ENCODE measurements around the gene CLTB. TPM values are rescaled to one million over a fixed set of nuclear protein-coding genes. Genes with fewer than 3 reads are reported as not detected.
A peak's percentile ranks its signal among the peaks of the same experiment; 100 is the strongest.

Gene CLTB
- total RNA-seq, 1 experiment from 2014 or later = 34.5 TPM

GRCh38 chr5:176410486-176411180 lies 5.7 kb downstream of the CLTB start:
- peaks cover 7% of the 10 kb centered on the region in 2 experiments; a peak in 2 of 4 replicates for H3K4me1 Mint-ChIP-seq
- peaks cover under 1% of the 10 kb centered on the region for H3K23me2 ChIP-seq (ENCODE audit: insufficient read length, low read depth, low read length, poor library complexity, severe bottlenecking)
- TF ChIP-seq, protein P1, sequence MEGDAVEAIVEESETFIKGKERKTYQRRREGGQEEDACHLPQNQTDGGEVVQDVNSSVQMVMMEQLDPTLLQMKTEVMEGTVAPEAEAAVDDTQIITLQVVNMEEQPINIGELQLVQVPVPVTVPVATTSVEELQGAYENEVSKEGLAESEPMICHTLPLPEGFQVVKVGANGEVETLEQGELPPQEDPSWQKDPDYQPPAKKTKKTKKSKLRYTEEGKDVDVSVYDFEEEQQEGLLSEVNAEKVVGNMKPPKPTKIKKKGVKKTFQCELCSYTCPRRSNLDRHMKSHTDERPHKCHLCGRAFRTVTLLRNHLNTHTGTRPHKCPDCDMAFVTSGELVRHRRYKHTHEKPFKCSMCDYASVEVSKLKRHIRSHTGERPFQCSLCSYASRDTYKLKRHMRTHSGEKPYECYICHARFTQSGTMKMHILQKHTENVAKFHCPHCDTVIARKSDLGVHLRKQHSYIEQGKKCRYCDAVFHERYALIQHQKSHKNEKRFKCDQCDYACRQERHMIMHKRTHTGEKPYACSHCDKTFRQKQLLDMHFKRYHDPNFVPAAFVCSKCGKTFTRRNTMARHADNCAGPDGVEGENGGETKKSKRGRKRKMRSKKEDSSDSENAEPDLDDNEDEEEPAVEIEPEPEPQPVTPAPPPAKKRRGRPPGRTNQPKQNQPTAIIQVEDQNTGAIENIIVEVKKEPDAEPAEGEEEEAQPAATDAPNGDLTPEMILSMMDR (conservative IDR thresholded peaks at IDR 0.05) = peak; percentile 37
- no peaks in the 10 kb centered on the region for H3K9me3 ChIP-seq (ENCODE audit: control insufficient read depth, low read depth, low read length)
- no peak overlapping the region for H2AFZ ChIP-seq (ENCODE audit: low read length)
- H3K23ac ChIP-seq (ENCODE audit: insufficient read length, low read depth, low read length) = no peak overlapping the region
- H4K20me1 ChIP-seq (ENCODE audit: control insufficient read depth, insufficient read depth, insufficient read length) = no peaks in the 10 kb centered on the region
- peak overlapping the region in 1 of 3 experiments; percentile 23; a peak in 1 of 7 replicates for H3K27ac Mint-ChIP-seq
- no peaks in the 10 kb centered on the region for H3K27me3 ChIP-seq (ENCODE audit: insufficient read depth, low read length)
- no peaks in the 10 kb centered on the region for H3K79me2 ChIP-seq (ENCODE audit: insufficient read depth, low read length)
- no peak overlapping the region for H4K5ac ChIP-seq (ENCODE audit: insufficient read length, low read depth, low read length)
- no peak overlapping the region for H3K4me2 ChIP-seq (ENCODE audit: insufficient read depth, insufficient read length, low read length)
- no peak overlapping the region for H3K18ac ChIP-seq (ENCODE audit: insufficient read length, low read depth, low read length)
- H3K27ac ChIP-seq (ENCODE audit: insufficient read length, low read depth, low read length) = no peak overlapping the region
- H3K56ac ChIP-seq (ENCODE audit: insufficient read length, low read depth, low read length) = no peak overlapping the region
- no peaks in the 10 kb centered on the region for H3K9me3 Mint-ChIP-seq
- no peak overlapping the region for H2BK5ac ChIP-seq (ENCODE audit: insufficient read length, low read length)
- H2BK15ac ChIP-seq (ENCODE audit: low read depth, low read length) = no peak overlapping the region
- no peak overlapping the region for H3K4ac ChIP-seq (ENCODE audit: low read depth, low read length)
- no peak overlapping the region for H3T11ph ChIP-seq (ENCODE audit: low read length)
- no peaks in the 10 kb centered on the region for H3K4me1 ChIP-seq (ENCODE audit: insufficient read depth, low read length)
- H2BK120ac ChIP-seq (ENCODE audit: low read depth, low read length, poor library complexity, severe bottlenecking) = no peak overlapping the region
- H3K4me3 Mint-ChIP-seq = no peak overlapping the region
- no peak for DNase-seq
- H3K14ac ChIP-seq (ENCODE audit: insufficient read depth, low read length) = no peak overlapping the region
- no peaks in the 10 kb centered on the region for H3K79me1 ChIP-seq (ENCODE audit: insufficient read depth, low read depth, low read length, poor library complexity, severe bottlenecking)
- no peak overlapping the region for H4K8ac ChIP-seq (replicated peaks; ENCODE audit: insufficient read length, low read depth, low read length)
- H2BK12ac ChIP-seq (ENCODE audit: insufficient read length, low read depth, low read length) = no peak overlapping the region
- no peak overlapping the region for H3K9ac ChIP-seq (ENCODE audit: extremely low read depth, insufficient read length, low read length)
- H2AK5ac ChIP-seq (ENCODE audit: insufficient read length, low read length) = no peak overlapping the region
- no peak overlapping the region for H2BK20ac ChIP-seq (ENCODE audit: low read depth, low read length, poor library complexity, severe bottlenecking)
- H3K27me3 Mint-ChIP-seq (ENCODE audit: low read depth) = no peaks in the 10 kb centered on the region
- no CpG with 5 or more reads among the region's 5 CpGs for WGBS (ENCODE audit: extremely low coverage, insufficient read length, low lambda C conversion rate)
- peaks cover 0 to 10% (median 5%) of the 10 kb centered on the region in 3 experiments; a peak in 3 of 7 replicates for H3K36me3 Mint-ChIP-seq (ENCODE audit: insufficient read depth in 1 of 3, low read depth in 3 of 3)
- no peak overlapping the region for H4K91ac ChIP-seq (ENCODE audit: insufficient read length, low read depth, low read length)

Data from H9 (cell line).